GM19467 (cell line): ENCODE results near the gene ETHE1.
"Not testable (repeated sequence)": the region's sequence is repeated elsewhere in the genome, so short reads cannot be mapped to it uniquely, and the experiment has no call there.

Experiments used
- ATAC-seq: cut with Tn5 transposase; IDR thresholded peaks from one replicate; pipeline ENCODE4 v1.9.1; 2021; ENCODE audit warnings: mild to moderate bottlenecking, moderate library complexity; ENCODE audit not compliant: unreplicated experiment

Gene ETHE1

GRCh38 chr19:43552616-43553015 is 25.6 kb upstream of the ETHE1 start:
- ATAC-seq, result no peak

- no peak for ATAC-seq
These were observed 25.1 kb upstream of the ETHE1 start for GRCh38 chr19:43552198-43552450.

DNA sequence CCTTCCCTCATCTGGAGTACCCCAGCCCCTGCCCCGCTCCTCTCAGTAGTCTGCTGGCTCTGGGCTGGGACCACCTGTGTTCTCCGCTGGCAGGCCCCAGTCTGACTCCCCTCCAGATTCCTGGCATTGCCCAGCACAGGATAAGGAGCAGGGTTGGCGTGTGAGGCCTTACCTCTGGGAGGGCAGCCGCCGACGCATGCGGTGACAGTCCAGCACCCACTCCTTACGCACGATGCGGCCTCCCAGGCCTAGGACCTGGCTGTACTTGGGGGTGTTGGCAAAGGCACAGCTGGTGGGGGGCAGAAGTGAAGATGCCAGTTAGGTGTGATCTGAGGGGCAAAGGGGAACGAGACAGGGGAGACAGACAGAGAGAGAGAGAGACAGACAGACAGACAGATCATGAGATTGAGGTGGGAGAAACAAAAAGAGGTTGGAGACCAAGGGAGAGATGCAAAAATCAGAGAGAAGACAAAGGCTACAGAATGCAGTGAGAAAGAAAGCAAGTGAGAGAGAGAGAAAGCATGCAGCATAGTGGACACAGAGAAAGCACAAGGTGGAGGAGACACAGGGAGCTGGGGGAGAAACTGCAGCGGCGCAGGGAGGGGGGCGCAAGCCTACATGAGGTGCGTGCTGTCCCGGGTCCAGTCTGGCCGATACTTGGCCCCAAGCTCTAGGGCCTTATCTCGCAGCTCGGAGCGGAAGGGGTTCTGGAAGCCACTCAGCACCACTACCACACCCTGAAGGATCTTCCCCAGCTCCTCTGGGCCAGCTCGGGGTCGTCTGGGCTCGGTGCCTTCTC is 24.6 kb upstream of the ETHE1 start:
- no peak for ATAC-seq

DNA sequence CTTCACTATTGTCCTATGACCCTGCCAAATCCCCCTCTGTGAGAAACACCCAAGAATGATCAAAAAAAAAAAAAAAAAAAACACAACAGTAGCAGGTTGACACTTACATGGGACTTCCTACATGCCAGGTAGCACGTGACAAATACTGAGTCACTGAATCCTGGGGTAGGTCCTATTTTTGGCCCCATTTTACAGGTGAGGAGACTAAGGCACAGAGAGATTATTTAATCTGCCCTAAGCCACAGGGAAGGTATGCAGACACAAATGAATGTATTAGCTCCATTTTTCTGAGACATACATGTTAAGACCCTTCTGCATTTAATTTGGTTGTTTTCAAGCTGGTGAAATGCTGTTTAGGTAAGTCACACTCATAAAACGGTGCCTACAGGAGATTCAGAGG is 21.7 kb upstream of the ETHE1 start:
- ATAC-seq, result no peak

DNA sequence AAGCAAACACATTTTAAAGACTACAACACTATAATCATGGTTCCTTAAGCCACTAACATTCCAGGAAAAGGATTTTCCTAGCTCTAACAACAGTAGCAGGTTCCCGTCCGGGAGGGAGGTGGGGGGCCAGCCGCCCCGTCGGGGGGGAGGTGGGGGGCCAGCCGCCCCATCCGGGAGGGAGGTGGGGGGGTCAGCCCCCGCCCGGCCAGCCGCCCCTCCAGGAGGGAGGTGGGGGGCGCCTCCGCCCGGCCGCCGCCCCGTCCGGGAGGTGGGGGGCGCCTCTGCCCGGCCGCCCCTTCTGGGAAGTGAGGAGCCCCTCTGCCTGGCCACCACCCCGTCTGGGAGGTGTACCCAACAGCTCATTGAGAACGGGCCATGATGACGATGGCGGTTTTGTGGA is 20.9 kb upstream of the ETHE1 start:
- ATAC-seq, result not testable (repeated sequence)

DNA sequence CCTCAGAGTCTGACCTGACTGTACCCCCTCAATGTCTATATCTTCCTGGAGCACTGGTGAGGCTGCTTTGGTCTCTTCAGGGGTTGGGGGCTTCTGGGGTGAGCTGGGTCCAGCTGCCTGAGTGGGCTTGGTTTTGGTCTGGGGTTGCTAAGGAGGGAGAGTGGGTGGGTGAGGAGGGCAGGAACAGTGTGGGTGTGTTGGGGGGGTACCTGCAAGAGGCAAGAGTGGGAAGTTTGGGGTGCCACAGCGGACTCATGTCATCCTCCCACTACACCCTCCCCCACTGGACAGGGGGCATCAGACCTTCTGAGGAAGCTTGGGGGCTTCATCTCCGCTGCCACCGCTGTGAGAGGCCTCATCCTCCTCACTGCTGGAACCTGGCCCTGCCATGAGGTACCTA is 19.6 kb upstream of the ETHE1 start:
- ATAC-seq, result no peak

GRCh38 chr19:43545981-43546380 is 19.0 kb upstream of the ETHE1 start:
- ATAC-seq, result no peak

- no peak for ATAC-seq
These were observed 18.3 kb upstream of the ETHE1 start for GRCh38 chr19:43545276-43545675.

DNA sequence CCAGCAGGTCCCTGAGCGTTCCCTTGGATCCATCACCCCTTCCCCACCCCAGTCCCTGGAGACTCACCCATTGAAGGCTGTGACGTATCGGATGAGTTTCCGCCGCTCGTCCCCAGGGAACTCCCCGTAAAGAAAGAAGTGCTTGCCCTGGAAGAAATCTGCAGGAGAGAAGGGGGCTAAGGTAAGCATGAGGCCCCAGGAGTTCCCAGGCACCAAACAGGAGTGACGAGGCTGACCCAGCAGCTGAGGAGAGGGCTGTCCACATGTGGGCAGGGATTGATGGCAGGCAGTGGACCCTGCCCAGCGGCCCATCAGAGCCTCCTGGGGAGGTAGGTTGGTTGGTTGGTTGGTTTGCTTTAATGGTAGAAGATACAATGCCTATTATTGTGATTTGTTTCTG is 17.1 kb upstream of the ETHE1 start:
- ATAC-seq, result no peak

- no peak for ATAC-seq
These were observed 15.1 kb upstream of the ETHE1 start for GRCh38 chr19:43541920-43542650.

DNA sequence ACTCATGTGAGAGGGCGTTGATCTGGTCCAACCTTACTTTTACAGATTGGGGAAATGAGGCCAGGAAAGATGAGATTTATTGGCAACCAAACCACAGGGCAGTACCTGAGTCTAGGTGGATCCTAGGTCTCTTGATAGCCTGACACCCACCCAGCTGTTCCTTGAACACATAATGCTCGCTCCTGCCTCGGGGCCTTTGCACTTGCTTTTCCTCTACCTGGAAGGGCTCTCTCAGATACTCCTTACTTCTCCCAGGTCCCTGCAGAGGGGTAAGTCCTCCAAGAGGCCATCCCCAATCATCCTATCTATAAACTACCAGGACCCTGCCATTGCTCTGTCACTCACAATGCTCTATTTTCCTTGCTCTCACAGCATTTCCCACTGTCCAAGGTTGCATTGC is 13.4 kb upstream of the ETHE1 start:
- no peak for ATAC-seq

- ATAC-seq, result no peak
These were observed 11.9 kb upstream of the ETHE1 start for GRCh38 chr19:43538922-43539321.

DNA sequence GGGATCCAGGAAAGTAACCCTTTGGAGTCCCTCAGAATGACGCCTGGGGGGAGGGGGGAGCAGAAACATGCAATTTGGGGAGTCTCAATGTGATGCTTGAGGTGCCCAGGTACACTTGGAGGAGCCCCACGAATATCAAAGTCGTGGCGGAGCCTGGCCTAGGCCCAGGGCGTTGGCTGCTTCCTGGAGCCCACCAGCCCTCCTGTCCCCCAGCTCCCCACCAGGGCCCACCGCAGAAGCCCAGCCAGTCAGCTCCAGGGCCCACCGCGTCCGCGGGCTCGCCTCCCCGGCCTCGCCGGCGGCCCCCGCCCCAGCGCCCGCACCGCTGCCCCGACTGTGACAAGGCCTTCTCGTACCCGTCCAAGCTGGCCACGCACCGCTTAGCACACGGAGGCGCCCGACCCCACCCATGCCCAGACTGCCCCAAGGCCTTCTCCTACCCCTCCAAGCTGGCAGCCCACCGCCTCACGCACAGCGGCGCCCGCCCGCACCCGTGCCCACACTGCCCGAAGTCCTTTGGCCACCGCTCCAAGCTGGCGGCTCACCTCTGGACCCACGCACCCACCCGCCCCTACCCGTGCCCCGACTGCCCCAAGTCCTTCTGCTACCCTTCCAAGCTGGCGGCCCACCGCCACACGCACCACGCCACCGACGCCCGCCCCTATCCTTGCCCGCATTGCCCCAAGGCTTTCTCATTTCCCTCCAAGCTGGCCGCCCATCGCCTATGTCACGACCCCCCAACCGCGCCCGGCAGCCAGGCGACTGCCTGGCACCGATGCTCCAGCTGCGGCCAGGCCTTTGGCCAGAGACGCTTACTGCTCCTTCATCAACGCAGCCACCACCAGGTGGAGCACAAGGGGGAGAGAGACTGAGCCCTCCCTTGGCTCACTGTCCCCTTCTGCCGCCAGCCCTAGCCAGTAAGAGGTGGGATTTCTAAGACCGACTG is 8.1 kb upstream of the ETHE1 start:
- ATAC-seq, result no peak

- ATAC-seq, result no peak
These were observed 7.4 kb upstream of the ETHE1 start for GRCh38 chr19:43534305-43534815.

- peak; percentile 52 for ATAC-seq
These were observed 6.7 kb upstream of the ETHE1 start for GRCh38 chr19:43533546-43534304.

DNA sequence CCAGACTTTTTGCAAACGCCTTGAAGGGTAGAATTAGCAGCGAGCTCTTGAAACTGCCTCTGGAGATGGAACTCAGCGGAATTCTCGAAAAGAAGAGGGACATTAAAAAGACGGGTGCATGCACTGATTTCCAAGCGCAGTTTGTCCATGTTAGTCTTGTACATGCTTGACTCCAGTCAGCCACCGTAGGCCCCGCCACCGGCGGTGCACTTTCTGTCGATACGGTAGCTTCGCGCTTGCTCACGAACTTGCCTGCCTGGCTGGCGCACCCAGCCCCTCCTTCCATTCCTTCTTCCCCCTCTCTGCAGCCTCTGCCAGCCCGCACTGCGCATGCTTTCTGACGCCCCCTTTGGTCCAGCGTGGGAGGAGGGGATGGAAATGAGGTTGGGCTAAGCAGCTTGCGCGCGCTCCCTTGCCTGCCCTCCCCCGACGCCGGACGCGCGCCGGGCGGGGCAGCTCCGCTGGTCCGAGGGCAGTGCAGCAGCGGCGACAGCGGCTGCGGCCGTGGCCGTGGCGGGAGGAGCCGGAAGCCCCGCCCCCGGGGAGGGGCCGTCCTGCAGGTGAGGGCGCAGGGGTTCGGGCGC is 6.1 kb upstream of the ETHE1 start, which contains the start of gene ZNF575:
TSS of gene ZNF575 (plus strand) at position 227 of the 584 bp plus-strand sequence. CDS start 1,235 bp downstream, outside the sequence.
- ATAC-seq, result peak; percentile 49

DNA sequence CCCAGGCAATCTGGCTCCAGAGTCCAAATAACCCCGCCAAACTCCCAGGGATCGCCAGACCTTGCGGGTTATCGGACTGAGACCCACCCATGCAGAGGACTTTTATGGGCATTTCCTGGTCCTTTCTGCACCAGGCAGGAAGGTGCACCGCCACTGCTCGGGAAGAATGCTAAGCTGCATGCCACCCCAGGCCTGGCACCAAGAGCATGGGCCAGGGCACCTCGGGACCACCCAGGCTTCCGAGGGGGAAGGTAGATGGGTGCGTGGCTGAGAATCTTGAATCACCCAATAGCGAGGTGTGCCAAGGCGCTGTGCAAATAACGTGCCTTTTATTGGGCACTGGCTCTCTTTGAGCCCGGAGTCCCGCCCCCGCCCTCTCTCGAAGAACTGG is 5.6 kb upstream of the ETHE1 start:
- ATAC-seq, result no peak

- ATAC-seq, result no peak
These were observed 1.0 kb upstream of the ETHE1 start for GRCh38 chr19:43527860-43528622.
